HepG2 (cell line): ENCODE results near the gene IGF2BP3. TPM values are rescaled to one million over a fixed set of nuclear protein-coding genes. Genes with fewer than 3 reads are reported as not detected.
A peak's percentile ranks its signal among the peaks of the same experiment; 100 is the strongest.

ENCODE experiments used
- ATF7 ChIP-seq, 2 experiments: fragments of 450-650 bp in 1 of 2; sonication (generic) in 1 of 2; formaldehyde crosslinking in 1 of 2; IDR thresholded peaks; 2 replicates each; pipeline versions ENCODE4 v1.4.0 to v1.6.1; 2016 to 2020; ENCODE audit warnings: antibody characterized with exemption in 1 of 2, mild to moderate bottlenecking in 1 of 2, missing genetic modification reagents in 1 of 2
- CAMTA2 ChIP-seq: sonication (generic); formaldehyde crosslinking; IDR thresholded peaks from 2 replicates; pipeline ENCODE4 v1.4.0; 2020; ENCODE audit warnings: mild to moderate bottlenecking, missing genetic modification reagents, borderline replicate concordance
- CEBPB ChIP-seq: IDR thresholded peaks from 2 replicates; pipeline ENCODE4 v1.6.1; 2011; ENCODE audit warnings: low read depth, low read length, improper control_type of control experiment, borderline replicate concordance
- ELF1 ChIP-seq: sonication (generic); formaldehyde crosslinking; IDR thresholded peaks from 2 replicates; pipeline ENCODE4 v1.4.0; 2020; ENCODE audit warnings: missing genetic modification reagents
- FOXJ3 ChIP-seq: sonication (generic); formaldehyde crosslinking; IDR thresholded peaks from 2 replicates; pipeline ENCODE4 v1.4.0; 2020; ENCODE audit warnings: missing genetic modification reagents, mild to moderate bottlenecking, borderline replicate concordance
- HMG20A ChIP-seq: IDR thresholded peaks from 2 replicates; pipeline ENCODE4 v1.6.1; 2016; ENCODE audit warnings: borderline replicate concordance
- HOXA3 ChIP-seq: sonication (generic); formaldehyde crosslinking; IDR thresholded peaks from 2 replicates; pipeline ENCODE4 v1.5.0; 2020; ENCODE audit warnings: missing genetic modification reagents
- HOXD1 ChIP-seq: sonication (generic); formaldehyde crosslinking; IDR thresholded peaks from 2 replicates; pipeline ENCODE4 v1.5.0; 2020; ENCODE audit warnings: missing genetic modification reagents
- KDM2A ChIP-seq: sonication (generic); formaldehyde crosslinking; IDR thresholded peaks from 2 replicates; pipeline ENCODE4 v1.4.0; 2020; ENCODE audit warnings: low read depth, missing genetic modification reagents, borderline replicate concordance
- KLF6 ChIP-seq: IDR thresholded peaks from 2 replicates; pipeline ENCODE4 v1.8.0; 2016; ENCODE audit warnings: missing biosample characterization, missing genetic modification reagents
- MAX ChIP-seq: IDR thresholded peaks from 2 replicates; pipeline ENCODE4 v1.6.1; 2012; ENCODE audit warnings: inconsistent platforms
- PTBP1 ChIP-seq: fragments of 200-400 bp; formaldehyde crosslinking; IDR thresholded peaks from 2 replicates; pipeline ENCODE4 v1.6.1; 2018; ENCODE audit warnings: low read length, low read depth; ENCODE audit not compliant: poor library complexity, severe bottlenecking
- REXO4 ChIP-seq: sonication (generic); formaldehyde crosslinking; IDR thresholded peaks from 2 replicates; pipeline ENCODE4 v1.8.0; 2022; ENCODE audit warnings: missing genetic modification reagents, mild to moderate bottlenecking, borderline replicate concordance
- SMC3 ChIP-seq: IDR thresholded peaks from 2 replicates; pipeline ENCODE4 v1.6.1; 2011; ENCODE audit warnings: low read length, improper control_type of control experiment
- SOX13 ChIP-seq, 3 experiments: fragments of 450-650 bp in 1 of 3; sonication (generic) in 1 of 3; formaldehyde crosslinking in 1 of 3; IDR thresholded peaks in 2 of 3; conservative IDR thresholded peaks in 1 of 3; 2 replicates each; pipeline versions ENCODE4 v1.5.0 to v1.6.1; 2016 to 2020; ENCODE audit warnings: antibody characterized with exemption in 1 of 3, mild to moderate bottlenecking in 1 of 3, missing compliant biosample characterization in 1 of 3, missing genetic modification reagents in 1 of 3, moderate library complexity in 1 of 3
- STAG1 ChIP-seq: sonication (generic); formaldehyde crosslinking; IDR thresholded peaks from 2 replicates; pipeline ENCODE4 v1.4.0; 2020; ENCODE audit warnings: missing genetic modification reagents
- THAP7 ChIP-seq: sonication (generic); formaldehyde crosslinking; IDR thresholded peaks from 2 replicates; pipeline ENCODE4 v1.8.1; 2023; ENCODE audit warnings: mild to moderate bottlenecking, missing genetic modification reagents
- ZBTB39 ChIP-seq: sonication (generic); formaldehyde crosslinking; IDR thresholded peaks from 2 replicates; pipeline ENCODE4 v1.5.0; 2020; ENCODE audit warnings: missing genetic modification reagents
- ZHX1 ChIP-seq: sonication (generic); formaldehyde crosslinking; IDR thresholded peaks from 2 replicates; pipeline ENCODE4 v1.8.1; 2022; ENCODE audit warnings: low read depth, mild to moderate bottlenecking, missing genetic modification reagents
- ZNF12 ChIP-seq: sonication (generic); formaldehyde crosslinking; IDR thresholded peaks from 2 replicates; pipeline ENCODE4 v1.5.0; 2020; ENCODE audit warnings: missing genetic modification reagents
- ZNF710 ChIP-seq: sonication (generic); formaldehyde crosslinking; IDR thresholded peaks from 2 replicates; pipeline ENCODE4 v1.5.0; 2020; ENCODE audit warnings: mild to moderate bottlenecking, missing genetic modification reagents, borderline replicate concordance
- polyA plus RNA-seq, 8 experiments: library from polyadenylated mRNA; depleted of rRNA in 3 of 8; stranded (reverse) in 7 of 8; unstranded in 1 of 8; fragments of >200 nt; fragmentation: Illumina TruSeq in 4 of 8; extraction: Trizol in 4 of 8; gene quantifications; 2 replicates each; pipeline versions ENCODE4 v1.2.1 to v1.2.3, GENCODE V29; 2011 to 2016; ENCODE audit warnings: low read depth in 4 of 8, missing spikeins in 1 of 8, mixed read lengths in 1 of 8; ENCODE audit not compliant: insufficient read depth in 1 of 8
- total RNA-seq, 5 experiments: library from RNA; depleted of rRNA; stranded (reverse); fragments of >200 nt; fragmentation: Illumina TruSeq; extraction: Trizol; gene quantifications; 2 replicates each; pipeline ENCODE4 v1.2.3, GENCODE V29; 2016; ENCODE audit warnings: low read depth in 1 of 5

The IGF2BP3 gene
- total and polyA plus RNA-seq, 2 of the 13 experiments (the other 11 are each of a cell fraction or from before 2014, with no cell fraction given), result 37.7 to 39.5 TPM

- TF ChIP-seq ZHX1 (CRISPR knock-in tag), result peak; percentile 59; the same call in 1 of the 2 replicates
- no peak for TF ChIP-seq THAP7 (CRISPR knock-in tag)
- TF ChIP-seq PTBP1, result no peak
- TF ChIP-seq ZBTB39 (CRISPR knock-in tag), result peak; percentile 90; the same call in 1 of the 2 replicates
- TF ChIP-seq HOXA3 (CRISPR knock-in tag), result peak; percentile 63
- TF ChIP-seq ZNF710, result peak; percentile 42; the same call in 1 of the 2 replicates
- peak; percentile 93; the same call in 1 of the 2 replicates for TF ChIP-seq FOXJ3 (CRISPR knock-in tag)
- TF ChIP-seq SOX13 (IDR thresholded peaks at IDR 0.05), result peak; percentile 91
- peak in 1 of 2 experiments; percentile 97; a peak in 2 of 4 replicates for TF ChIP-seq SOX13 (CRISPR knock-in tag; conservative IDR thresholded peaks at IDR 0.05 in 1 of 2, IDR thresholded peaks at IDR 0.05 in 1 of 2)
- no peak for TF ChIP-seq ATF7 (IDR thresholded peaks at IDR 0.05)
- no peak for TF ChIP-seq ATF7 (CRISPR knock-in tag; IDR thresholded peaks at IDR 0.05)
- 0 out of 2 replicates have a peak, but pooled peaks have one; percentile 46 for TF ChIP-seq KLF6 (CRISPR knock-in tag)
- TF ChIP-seq HMG20A, result peak; percentile 99
- no peak for TF ChIP-seq REXO4 (CRISPR knock-in tag)
- 0 out of 2 replicates have a peak, but pooled peaks have one; percentile 15 for TF ChIP-seq ELF1 (CRISPR knock-in tag)
- TF ChIP-seq SMC3, result peak; percentile 17; the same call in 1 of the 2 replicates
- peak; percentile 65; the same call in 1 of the 2 replicates for TF ChIP-seq ZNF12 (CRISPR knock-in tag)
- TF ChIP-seq CAMTA2 (CRISPR knock-in tag), result no peak
- 0 out of 2 replicates have a peak, but pooled peaks have one; percentile 14 for TF ChIP-seq STAG1 (CRISPR knock-in tag)
- TF ChIP-seq CEBPB, result peak; percentile 58; the same call in 1 of the 2 replicates
- peak; percentile 59; the same call in 1 of the 2 replicates for TF ChIP-seq MAX
- 0 out of 2 replicates have a peak, but pooled peaks have one; percentile 20 for TF ChIP-seq KDM2A (CRISPR knock-in tag)
- peak; percentile 82; the same call in 1 of the 2 replicates for TF ChIP-seq HOXD1 (CRISPR knock-in tag)
Observed at GRCh38 chr7:23334482-23335056, 135.7 kb downstream of the IGF2BP3 start (continued).
